Thoracic aorta (tissue), 2 donors: ENCODE measurements around the gene FGD2. TPM values are rescaled to one million over a fixed set of nuclear protein-coding genes. Genes with fewer than 3 reads are reported as not detected.

ENCODE experiments used
- ATAC-seq: fragments of 150-250 bp; one replicate; pipeline ENCODE4 v1.8.0; 2017; ENCODE audit warnings: low read depth; ENCODE audit not compliant: insufficient number of reproducible peaks, low FRiP score
- DNase-seq: peaks from one replicate; pipeline ENCODE4 v3.0.0-alpha.2; 2020; ENCODE audit warnings: low spot score
- H3K27ac ChIP-seq, 2 donors: fragments of 200-600 bp; sonication (generic); 1 replicate in 1 of 2; 2 replicates in 1 of 2; pipeline ENCODE4 v1.5.1; 2016; ENCODE audit warnings: mild to moderate bottlenecking in 2 of 2, moderate library complexity in 2 of 2
- H3K27me3 ChIP-seq: fragments of 200-600 bp; sonication (generic); replicated peaks from 2 replicates; pipeline ENCODE4 v1.6.0; 2016; ENCODE audit warnings: mild to moderate bottlenecking; ENCODE audit not compliant: insufficient read depth
- H3K36me3 ChIP-seq: fragments of 200-600 bp; sonication (generic); one replicate; pipeline ENCODE4 v1.5.1; 2016
- H3K4me1 ChIP-seq, 2 donors: fragments of 200-600 bp; sonication (generic); 1 replicate in 1 of 2; 2 replicates in 1 of 2; pipeline versions ENCODE4 v1.5.1 to v1.6.0; 2016; ENCODE audit warnings: low read depth in 2 of 2, mild to moderate bottlenecking in 1 of 2; ENCODE audit not compliant: control insufficient read depth in 1 of 2
- H3K4me3 ChIP-seq: fragments of 200-600 bp; sonication (generic); 2 replicates; pipeline ENCODE4 v1.5.1; 2016; ENCODE audit warnings: mild to moderate bottlenecking
- H3K9me3 ChIP-seq: fragments of 200-600 bp; sonication (generic); 2 replicates; pipeline ENCODE4 v1.5.1; 2016
- total RNA-seq, 2 donors: library from RNA; depleted of rRNA; stranded (reverse); fragments of >200 nt; gene quantifications; one replicate each; pipeline versions ENCODE4 v1.1.0 to v1.2.3, GENCODE V29; 2016
- TF ChIP-seq, protein P1 (sequence below): fragments of 200-600 bp; sonication (generic); IDR thresholded peaks from one replicate; pipeline ENCODE4 v1.5.1; 2019; ENCODE audit warnings: antibody characterized with exemption

The FGD2 gene
- total RNA-seq, 2 donors from 2014 or later = 27.5 to 52.5 TPM

DNA sequence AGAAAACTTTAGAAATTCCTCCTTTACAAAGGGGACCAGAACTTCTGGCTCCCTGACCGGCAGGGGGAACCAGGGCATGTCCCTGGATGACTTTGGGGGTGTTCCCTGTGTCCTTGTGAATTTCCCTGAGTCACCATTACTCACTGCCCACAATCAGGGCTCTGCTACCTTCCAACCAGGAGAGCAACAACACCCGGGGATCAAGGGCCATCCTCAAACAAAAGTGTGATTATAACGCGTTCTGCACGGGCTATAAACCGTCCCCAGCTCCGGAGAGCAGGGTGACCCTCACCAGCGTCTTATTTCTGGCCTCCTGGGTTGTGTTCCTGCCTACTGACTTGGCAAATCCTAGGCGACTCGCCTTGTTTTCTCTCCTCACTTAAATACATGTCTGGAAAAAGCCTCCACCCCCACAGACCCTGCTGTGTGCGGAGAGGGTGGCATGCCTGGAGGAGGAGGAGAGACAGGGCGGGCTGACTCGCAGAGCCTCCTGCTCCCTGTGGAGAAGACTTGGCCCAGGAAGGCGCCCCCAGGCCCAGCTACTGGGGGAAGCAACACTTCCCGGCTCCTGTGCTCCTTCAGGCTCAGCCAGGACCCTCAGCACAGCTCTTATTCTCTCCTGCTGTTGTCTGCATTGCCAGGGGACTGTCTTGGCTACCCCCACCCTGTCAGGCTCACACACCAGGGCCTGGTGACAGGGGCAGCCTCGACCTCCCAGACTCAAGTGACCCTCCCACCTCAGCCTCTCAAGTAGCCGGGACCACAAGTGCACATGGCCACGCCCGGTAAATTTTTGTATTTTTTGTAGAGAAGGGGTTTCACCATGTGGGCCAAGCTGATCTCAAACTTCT, 54.1 kb downstream of the FGD2 start:
- TF ChIP-seq, protein P1, sequence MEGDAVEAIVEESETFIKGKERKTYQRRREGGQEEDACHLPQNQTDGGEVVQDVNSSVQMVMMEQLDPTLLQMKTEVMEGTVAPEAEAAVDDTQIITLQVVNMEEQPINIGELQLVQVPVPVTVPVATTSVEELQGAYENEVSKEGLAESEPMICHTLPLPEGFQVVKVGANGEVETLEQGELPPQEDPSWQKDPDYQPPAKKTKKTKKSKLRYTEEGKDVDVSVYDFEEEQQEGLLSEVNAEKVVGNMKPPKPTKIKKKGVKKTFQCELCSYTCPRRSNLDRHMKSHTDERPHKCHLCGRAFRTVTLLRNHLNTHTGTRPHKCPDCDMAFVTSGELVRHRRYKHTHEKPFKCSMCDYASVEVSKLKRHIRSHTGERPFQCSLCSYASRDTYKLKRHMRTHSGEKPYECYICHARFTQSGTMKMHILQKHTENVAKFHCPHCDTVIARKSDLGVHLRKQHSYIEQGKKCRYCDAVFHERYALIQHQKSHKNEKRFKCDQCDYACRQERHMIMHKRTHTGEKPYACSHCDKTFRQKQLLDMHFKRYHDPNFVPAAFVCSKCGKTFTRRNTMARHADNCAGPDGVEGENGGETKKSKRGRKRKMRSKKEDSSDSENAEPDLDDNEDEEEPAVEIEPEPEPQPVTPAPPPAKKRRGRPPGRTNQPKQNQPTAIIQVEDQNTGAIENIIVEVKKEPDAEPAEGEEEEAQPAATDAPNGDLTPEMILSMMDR = peak; percentile 29
- no peaks in the 10 kb centered on the region for H3K27me3 ChIP-seq
- H3K4me3 ChIP-seq = peak overlapping the region; percentile 38
- no peaks in the 10 kb centered on the region for H3K36me3 ChIP-seq
- H3K9me3 ChIP-seq = no peaks in the 10 kb centered on the region
- ATAC-seq = no peak
- peaks cover 11 to 14% of the 10 kb centered on the region in 2 donors for H3K4me1 ChIP-seq
- H3K27ac ChIP-seq = peak overlapping the region; percentile 58 to 72
- peak; percentile 43 for DNase-seq

DNA sequence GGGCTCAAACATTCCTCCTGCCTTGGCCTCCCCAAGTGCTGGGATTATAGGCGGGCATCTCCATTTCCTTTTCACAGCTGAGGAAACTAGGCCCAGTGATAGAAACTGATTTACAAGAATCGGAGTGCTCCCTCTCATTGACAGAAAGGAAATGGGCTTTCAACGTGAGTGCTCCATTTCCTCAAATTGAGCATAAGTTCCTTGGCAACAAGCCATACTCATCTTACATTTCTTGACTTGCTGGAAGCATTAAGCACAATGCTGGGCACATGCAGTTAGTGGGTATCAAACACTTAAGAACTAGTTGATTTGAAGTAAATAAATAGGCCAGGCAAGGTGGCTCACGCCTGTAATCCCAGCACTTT, 54.7 kb downstream of the FGD2 start:
- Histone ChIP-seq H3K4me3 (no peak overlapping the region), H3K9me3 (no peaks in the 10 kb centered on the region), H3K27me3 (no peaks in the 10 kb centered on the region), H3K27ac (peak overlapping the region in 1 of 2 donors; percentile 72), H3K36me3 (no peaks in the 10 kb centered on the region), H3K4me1 (peaks cover 11 to 14% of the 10 kb centered on the region in 2 donors)
- ATAC-seq (no peak), DNase-seq (no peak)
- TF ChIP-seq, protein P1 = no peak

DNA sequence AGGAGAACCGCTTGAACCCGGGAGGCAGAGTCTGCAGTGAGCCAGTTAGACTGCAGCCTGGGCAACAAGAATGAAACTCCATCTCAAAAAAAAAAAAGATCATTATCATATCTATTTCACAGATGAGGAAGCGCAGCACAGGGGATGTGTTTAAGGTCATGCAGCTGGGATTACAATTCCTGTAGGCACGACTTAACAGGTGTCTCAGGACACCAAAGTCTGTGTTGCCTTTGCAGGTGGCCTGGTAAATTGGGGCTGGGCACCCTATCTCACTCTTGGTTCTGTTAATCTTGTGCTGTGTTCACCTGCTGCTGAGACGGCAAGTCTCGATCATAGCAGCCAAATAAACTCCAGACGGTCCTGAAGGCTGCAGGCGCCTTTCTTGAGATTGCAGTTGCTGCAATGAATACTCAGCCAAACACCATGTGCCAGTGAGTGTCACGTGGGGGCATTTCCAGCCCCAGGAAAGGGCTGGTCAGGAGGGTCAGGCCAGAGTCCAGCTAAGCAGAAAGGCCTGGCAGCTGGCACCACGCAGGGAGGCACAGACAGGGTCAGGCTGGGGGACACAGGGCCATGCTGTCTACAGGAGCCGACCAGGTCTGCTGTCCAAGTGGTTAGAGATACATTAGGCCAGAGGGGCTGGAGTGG, 55.8 kb downstream of the FGD2 start:
- TF ChIP-seq, protein P1 = no peak
- Histone ChIP-seq H3K27me3 (no peaks in the 10 kb centered on the region), H3K4me1 (peaks cover 11 to 14% of the 10 kb centered on the region in 2 donors), H3K9me3 (no peaks in the 10 kb centered on the region), H3K36me3 (no peaks in the 10 kb centered on the region), H3K4me3 (no peak overlapping the region), H3K27ac (no peak overlapping the region)
- DNase-seq = no peak
- ATAC-seq = no peak

DNA sequence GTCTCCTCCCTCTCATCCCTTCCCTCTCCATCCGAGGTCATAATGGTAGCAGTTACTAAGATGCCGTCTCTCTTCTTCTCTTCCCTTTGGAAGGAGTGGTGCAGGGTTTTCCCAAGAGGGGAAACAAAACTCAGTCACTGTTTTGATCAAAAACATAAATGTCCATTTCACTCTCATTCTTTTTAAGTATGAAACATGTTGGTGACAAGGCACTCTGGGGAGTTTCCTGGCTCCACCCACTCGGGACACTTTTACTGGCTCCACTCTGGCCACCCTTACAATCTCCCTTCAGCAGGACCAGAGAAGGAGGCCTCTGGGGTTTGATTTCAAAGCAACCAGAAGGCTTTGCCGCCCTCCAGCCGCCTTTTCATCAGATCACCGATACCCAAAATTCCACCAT, 57.0 kb downstream of the FGD2 start:
- Histone ChIP-seq H3K4me3 (no peak overlapping the region), H3K27ac (no peak overlapping the region), H3K9me3 (no peaks in the 10 kb centered on the region), H3K4me1 (peaks cover 11 to 14% of the 10 kb centered on the region in 2 donors), H3K27me3 (no peaks in the 10 kb centered on the region), H3K36me3 (no peaks in the 10 kb centered on the region)
- TF ChIP-seq, protein P1 = no peak
- ATAC-seq (no peak), DNase-seq (no peak)
